H1 (cell line): ENCODE data around the gene SPTLC3. TPM values are rescaled to one million over a fixed set of nuclear protein-coding genes. Genes with fewer than 3 reads are reported as not detected.

ENCODE experiments used
- HDAC6 ChIP-seq: IDR thresholded peaks from one replicate; pipeline ENCODE4 v1.7.1; 2012; ENCODE audit warnings: low read depth, mild to moderate bottlenecking, inconsistent platforms, low read length, moderate library complexity
- PHF8 ChIP-seq: fragments of 200-600 bp; sonication (generic); conservative IDR thresholded peaks from 2 replicates; pipeline ENCODE4 v1.7.1; 2012; ENCODE audit warnings: low read depth, mild to moderate bottlenecking, inconsistent platforms, low read length, moderate library complexity
- RNF2 ChIP-seq: fragments of 200-900, 300-1000 bp; sonication (generic); IDR thresholded peaks from 2 replicates; pipeline ENCODE4 v1.7.1; 2016; ENCODE audit warnings: borderline replicate concordance, low read depth, mild to moderate bottlenecking, antibody characterized with exemption, low read length; ENCODE audit not compliant: poor library complexity, severe bottlenecking; ENCODE audit errors: missing control alignments
- SAP30 ChIP-seq: fragments of 300-600 bp; sonication (generic); IDR thresholded peaks from 2 replicates; pipeline ENCODE4 v1.7.1; 2012; ENCODE audit warnings: low read length, moderate library complexity, mild to moderate bottlenecking, inconsistent platforms; ENCODE audit not compliant: insufficient read depth, insufficient replicate concordance
- SP1 ChIP-seq: IDR thresholded peaks from 2 replicates; pipeline ENCODE4 v1.6.1; 2011; ENCODE audit warnings: low read depth, low read length
- TAF1 ChIP-seq: IDR thresholded peaks from 2 replicates; pipeline ENCODE4 v1.6.1; 2011; ENCODE audit warnings: mild to moderate bottlenecking, low read depth, low read length
- polyA plus RNA-seq, 7 experiments: library from polyadenylated mRNA; depleted of rRNA in 3 of 7; stranded (reverse) in 5 of 7; unstranded in 2 of 7; fragments of >200 nt in 5 of 7; fragments of 200-250 nt in 2 of 7; gene quantifications; 1 replicate in 5 of 7; 2 replicates in 1 of 7; 4 replicates in 1 of 7; pipeline versions ENCODE4 v1.2.1 to v1.2.3, GENCODE V29; 2011 to 2013; ENCODE audit warnings: missing spikeins in 2 of 7, mixed read lengths in 2 of 7
- total RNA-seq: library from RNA; stranded (reverse); fragmentation: NEBNext Ultra II Directional; extraction: Animal tissue kit (Norgen Biotek cat#: 25700); gene quantifications from 2 replicates; pipeline ENCODE4 v1.2.1, GENCODE V29; 2021

The SPTLC3 gene
- total and polyA plus RNA-seq, 2 of the 8 experiments (the other 6 are each of a cell fraction or from before 2014, with no cell fraction given): 0.23 to 0.82 TPM

GRCh38 chr20:13141546-13141945 lies 132.8 kb downstream of the SPTLC3 start (continued):
- TF ChIP-seq SP1 (no peak), PHF8 (no peak), SAP30 (no peak), TAF1 (no peak), RNF2 (no peak), HDAC6 (no peak)
